Measurements from ENCODE around the gene SPTBN1.
"Not testable (repeated sequence)": the region's sequence is repeated elsewhere in the genome, so short reads cannot be mapped to it uniquely, and the experiment has no call there.

The SPTBN1 gene

DNA sequence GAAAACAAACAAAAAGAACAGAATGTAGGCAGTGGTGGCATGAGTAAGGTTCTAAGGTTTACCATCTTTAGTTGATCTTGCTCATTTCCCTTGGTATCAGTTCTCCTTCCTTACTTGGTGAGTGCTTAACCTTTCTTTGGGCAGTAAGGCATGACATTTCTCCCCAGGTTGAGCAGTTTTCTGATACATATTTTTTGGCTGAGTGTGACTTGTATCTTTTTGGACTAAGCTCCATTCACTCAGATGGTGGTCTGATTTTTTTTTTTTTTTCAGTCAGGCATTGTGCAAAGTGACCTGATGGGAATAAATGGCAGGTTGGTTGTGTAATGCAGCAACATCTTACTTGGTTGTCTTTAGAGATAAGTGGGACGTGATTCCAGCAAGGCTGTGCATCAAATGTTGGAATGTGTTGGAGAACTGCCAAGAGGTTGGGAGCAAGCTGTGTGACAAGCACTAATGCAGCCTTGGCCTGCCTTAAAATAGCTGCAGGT is 15.1 kb downstream of the SPTBN1 start:
- peak; percentile 17 for DNase-seq

GRCh38 chr2:54473851-54474250 is 17.7 kb downstream of the SPTBN1 start:
- DNase-seq = no peak

- DNase-seq = no peak
These were observed 19.2 kb downstream of the SPTBN1 start for GRCh38 chr2:54475285-54475684.

DNA sequence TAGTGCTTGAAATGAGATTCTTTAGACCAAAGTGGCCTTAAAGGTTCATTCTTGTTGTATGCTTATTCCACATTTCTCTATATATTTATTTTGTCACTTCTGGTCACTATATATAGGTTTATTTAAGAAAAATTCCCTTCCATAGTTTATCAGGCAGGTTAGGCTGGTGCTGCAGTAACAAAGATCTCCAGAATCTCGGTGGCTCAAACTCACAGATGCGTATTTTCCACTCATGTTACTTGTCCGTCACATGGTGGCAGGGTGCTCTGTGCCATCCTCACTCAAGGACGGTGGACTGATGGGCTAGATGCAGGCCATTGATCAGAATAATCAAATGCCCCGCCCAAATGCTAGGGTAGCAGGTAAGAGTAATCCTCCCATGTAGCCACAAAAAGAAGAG is 19.8 kb downstream of the SPTBN1 start:
- no peak for DNase-seq

DNA sequence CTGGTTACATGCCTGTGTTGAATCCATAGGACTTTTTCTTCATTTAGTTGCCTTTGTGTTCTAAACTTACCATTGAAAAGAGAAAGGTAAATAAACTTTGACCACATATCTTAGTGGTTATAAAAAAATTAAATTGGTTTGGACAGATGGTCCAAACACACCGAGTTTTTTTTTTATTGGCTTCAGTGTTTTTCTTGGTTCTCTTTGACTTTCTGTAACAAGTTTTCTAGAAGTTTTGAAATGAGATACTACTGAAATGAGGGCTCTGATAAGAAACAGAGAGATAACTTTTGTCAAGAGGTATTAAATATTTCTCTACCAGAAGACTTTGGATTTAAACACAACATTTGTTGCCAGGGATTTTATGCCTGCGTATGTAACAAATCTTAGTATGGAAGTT is 20.7 kb downstream of the SPTBN1 start:
- DNase-seq = no peak

DNA sequence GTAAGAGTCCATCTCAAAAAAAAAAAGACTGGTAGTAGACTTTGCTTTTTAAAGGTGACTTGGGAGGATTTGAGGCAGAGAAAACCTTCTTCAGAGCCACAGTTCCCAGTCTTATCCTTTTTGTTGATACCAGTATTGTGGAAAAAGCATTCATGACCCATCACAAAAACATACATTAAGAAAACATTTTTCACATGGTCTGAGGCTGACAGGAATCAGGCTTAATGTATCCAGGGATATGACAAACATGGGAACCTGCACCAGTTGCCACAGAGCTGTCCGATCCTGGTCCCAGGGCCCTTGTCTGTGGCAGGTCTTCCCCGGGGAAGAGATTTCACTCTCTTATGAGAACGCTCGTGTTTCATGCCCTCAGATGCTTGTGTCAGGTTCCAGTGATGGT is 21.8 kb downstream of the SPTBN1 start:
- no peak for DNase-seq

GRCh38 chr2:54478899-54479298 is 22.8 kb downstream of the SPTBN1 start:
- DNase-seq = no peak

DNA sequence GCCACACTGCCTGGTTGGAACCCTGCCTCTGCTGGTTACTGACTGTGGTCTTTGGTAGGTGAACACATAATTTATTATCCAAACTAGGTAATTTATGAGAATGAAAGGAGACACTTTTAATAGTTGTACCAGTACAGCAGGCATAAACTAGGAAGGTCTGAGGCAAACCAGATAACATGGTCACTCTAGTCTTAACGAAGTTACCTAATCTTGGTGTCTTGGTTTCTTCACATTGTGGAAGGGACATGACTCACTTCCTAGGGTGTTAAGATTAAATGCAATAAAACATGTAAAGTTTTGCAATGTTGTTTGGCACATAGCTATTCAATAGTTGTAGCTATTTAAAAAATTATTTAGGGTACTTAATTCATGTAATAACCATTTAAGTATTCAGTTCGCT is 23.3 kb downstream of the SPTBN1 start:
- DNase-seq = no peak

GRCh38 chr2:54480025-54480424 is 23.9 kb downstream of the SPTBN1 start:
- DNase-seq = peak; percentile 43

GRCh38 chr2:54481686-54482085 is 25.6 kb downstream of the SPTBN1 start:
- no peak for DNase-seq

GRCh38 chr2:54482715-54483114 is 26.6 kb downstream of the SPTBN1 start:
- DNase-seq = no peak

GRCh38 chr2:54483426-54483825 is 27.3 kb downstream of the SPTBN1 start:
- DNase-seq = no peak

GRCh38 chr2:54485756-54486155 is 29.6 kb downstream of the SPTBN1 start:
- DNase-seq = not testable (repeated sequence)

DNA sequence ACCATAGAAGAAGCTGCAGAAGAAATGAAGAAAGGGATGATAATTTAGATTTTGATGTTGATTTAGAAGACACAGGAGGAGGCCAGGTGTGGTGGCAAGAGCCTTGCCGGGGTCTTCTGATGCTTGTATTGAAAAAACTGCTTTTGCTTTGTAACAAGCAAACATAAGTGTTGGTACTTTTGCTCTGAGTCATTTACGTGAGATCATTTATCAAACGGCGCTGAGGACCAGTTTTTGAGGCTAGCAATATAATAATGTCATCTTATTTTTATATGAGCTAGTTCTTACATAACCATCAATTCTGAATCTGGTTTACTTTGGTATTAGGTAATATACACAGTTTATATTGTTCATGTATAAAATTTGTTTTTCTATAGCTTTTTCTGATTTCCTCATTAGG is 30.6 kb downstream of the SPTBN1 start:
- no peak for DNase-seq

GRCh38 chr2:54490863-54491262 is 34.7 kb downstream of the SPTBN1 start:
- no peak for DNase-seq

DNA sequence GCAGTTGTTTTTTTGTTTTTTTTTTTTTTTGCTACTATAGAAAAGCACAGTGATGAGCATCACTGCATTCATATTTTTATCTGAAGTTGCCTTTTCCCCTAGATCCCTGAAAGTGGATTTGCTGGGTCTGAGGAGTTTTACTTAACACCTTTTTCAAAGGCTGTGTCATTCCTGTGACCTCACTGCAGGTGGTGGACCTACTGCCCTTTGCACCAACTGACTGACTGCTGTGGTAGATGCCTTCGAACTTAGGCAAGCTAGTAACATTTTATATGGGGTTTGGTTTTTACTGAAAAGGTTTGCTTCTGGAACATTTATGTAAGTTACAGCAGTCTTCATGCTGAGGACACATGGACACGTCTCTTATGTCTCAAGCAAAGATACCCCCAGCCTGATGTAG is 36.2 kb downstream of the SPTBN1 start:
- DNase-seq = no peak

GRCh38 chr2:54494087-54494486 is 38.0 kb downstream of the SPTBN1 start:
- DNase-seq = no peak

GRCh38 chr2:54496920-54497319 is 40.8 kb downstream of the SPTBN1 start:
- DNase-seq = no peak

- no peak for DNase-seq
These were observed 41.9 kb downstream of the SPTBN1 start for GRCh38 chr2:54497763-54498680.

DNA sequence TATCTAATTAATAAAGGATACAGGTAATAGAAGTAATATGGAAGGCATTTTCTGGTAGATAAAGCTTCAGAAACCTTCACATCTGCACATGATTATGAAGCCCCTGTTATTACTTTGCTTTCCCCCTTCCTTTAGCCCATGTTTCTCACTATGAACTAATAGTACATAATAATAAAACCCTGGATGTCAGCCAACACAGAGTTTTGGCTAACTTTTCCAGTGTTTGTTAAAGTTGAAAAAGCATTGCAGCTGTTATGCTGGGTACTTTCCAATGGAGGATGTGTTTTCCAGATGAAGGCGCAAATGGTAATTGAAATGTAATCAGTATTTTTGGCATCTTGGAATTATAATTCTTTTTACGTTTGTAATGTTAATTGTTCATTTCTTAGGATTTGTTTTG is 43.5 kb downstream of the SPTBN1 start:
- DNase-seq = no peak

DNA sequence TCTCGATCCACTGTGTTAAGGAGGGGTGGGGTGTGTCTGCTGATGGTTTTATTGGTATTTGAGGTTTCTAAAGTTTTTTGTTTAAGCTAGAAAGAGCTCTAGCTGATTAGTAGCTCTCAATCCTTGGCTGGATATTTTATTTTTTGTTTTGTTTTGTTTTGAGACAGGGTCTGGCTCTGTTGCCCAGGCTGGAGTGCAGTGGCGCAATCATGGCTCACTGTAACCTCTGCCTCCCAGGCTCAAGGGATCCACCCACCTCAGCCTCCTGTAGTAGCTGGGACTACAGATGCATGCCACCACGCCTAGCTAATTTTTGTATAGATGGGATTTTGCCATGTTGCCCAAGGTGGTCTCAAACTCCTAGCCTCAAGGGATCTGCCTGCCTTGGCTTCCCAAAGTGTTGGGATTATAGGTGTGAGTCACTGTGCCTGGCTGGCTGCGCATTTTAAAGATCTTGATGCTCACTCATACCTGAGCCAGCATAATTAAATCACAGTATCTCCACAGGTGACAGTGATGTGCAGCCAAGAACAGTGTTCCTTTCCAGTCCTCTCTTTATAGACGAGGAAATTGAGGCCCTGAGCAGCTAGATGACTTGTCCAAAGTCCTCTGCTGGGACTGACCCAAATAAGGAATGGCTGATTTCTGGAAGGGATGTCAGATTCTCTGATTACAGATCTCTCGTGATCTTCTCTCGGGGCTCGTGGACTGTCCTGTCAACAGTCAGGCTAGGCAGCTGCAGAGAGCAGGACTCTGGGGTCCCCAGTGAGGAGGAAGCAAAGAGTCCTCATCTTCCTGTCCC is 44.5 kb downstream of the SPTBN1 start:
- no peak for DNase-seq

DNA sequence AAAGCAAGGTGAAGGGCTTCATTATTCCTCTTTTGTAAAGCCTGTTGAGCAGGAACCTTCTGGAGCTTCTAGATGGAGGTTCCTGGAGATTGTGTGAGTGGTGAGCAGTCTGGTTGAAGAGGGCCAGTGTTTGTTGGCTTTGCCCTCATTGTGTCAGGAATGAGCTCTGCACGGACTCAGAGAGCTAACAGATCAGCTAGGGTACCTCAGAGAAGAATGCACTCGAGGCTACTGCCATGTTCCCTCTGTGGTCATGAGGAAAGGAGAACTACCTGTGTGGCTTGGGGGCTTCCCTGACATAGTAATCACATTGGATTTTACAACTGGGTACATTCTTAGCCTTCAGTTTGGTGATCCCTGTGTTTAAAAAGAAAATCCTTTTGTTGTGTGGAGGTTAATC is 46.6 kb downstream of the SPTBN1 start:
- DNase-seq = no peak

DNA sequence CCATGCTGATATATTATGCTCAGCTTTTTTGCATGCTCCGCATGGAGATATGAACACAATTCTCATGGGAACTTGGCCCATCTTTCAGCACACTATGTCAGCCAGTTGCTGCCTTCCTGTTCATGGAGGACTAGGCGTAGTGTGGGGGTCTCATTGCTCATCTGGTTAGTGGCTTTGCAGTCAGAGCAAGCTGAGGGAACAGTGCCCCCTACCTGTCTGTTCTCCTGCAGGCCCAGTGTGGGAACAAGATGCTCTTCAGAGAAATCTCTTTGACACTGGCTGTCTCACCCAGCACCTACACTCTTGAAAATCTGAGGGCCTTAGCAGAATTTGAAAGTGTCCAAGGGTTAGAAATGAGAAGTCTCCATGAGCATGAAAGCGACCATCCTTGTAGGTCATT is 47.1 kb downstream of the SPTBN1 start:
- peak; percentile 2 for DNase-seq

- no peak for DNase-seq
These were observed 47.7 kb downstream of the SPTBN1 start for GRCh38 chr2:54503828-54504227.

Data from NCI-H1105 (cell line).